A549 (cell line): Measurements from ENCODE around the gene LYPD6B.

Experiments
- FOSL2 ChIP-seq, 2 experiments: fragments of 450-650 bp in 1 of 2; fragments of >200 bp in 1 of 2; sonication (Bioruptor Twin) in 1 of 2; formaldehyde crosslinking; IDR thresholded peaks; 2 replicates each; pipeline versions ENCODE4 v1.5.0 to v1.6.1; 2016 to 2020; ENCODE audit warnings: mild to moderate bottlenecking in 1 of 2, moderate library complexity in 1 of 2
- TF ChIP-seq, protein P1 (sequence below): fragments of >200 bp; sonication (Bioruptor Twin); formaldehyde crosslinking; IDR thresholded peaks from 3 replicates; pipeline ENCODE4 v1.5.1; 2016

DNA sequence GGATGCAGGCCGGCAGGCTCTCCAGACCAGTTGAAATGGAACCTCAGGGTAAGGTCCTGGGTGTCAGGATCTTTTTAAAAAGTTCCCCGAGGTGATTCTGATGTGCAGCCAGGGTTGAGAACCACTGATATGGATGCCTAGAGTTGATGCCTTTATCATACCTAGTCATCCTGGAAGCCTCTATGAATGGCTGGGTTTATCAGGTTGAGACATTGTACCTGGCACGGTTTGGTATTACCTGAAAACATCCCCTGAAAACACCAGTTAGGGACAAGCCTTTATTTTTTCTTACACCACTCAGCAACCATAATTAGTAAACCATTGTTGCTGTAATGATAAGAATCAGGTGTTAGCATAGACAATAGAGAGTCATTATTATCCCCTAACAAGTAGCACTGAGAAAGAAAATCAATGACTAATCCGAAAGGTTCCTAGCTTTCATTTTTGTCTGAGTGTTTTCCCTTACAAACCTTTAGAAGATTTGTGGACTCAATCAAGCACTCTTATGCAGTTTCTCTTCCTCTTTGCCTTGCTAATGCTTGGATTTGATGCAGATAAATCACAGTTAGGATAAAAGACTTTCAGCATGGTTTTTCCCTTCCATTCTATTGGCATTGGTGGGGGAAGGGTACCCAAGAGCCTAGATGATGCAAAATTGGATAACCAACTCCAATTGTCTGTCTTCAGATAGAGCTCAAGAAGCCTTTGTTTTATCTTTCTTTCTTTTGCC lies 175.4 kb downstream of the LYPD6B start:
- TF ChIP-seq FOSL2 (IDR thresholded peaks at IDR 0.05) (no peak), FOSL2 (CRISPR knock-in tag; IDR thresholded peaks at IDR 0.05) (no peak)
- TF ChIP-seq, protein P1, sequence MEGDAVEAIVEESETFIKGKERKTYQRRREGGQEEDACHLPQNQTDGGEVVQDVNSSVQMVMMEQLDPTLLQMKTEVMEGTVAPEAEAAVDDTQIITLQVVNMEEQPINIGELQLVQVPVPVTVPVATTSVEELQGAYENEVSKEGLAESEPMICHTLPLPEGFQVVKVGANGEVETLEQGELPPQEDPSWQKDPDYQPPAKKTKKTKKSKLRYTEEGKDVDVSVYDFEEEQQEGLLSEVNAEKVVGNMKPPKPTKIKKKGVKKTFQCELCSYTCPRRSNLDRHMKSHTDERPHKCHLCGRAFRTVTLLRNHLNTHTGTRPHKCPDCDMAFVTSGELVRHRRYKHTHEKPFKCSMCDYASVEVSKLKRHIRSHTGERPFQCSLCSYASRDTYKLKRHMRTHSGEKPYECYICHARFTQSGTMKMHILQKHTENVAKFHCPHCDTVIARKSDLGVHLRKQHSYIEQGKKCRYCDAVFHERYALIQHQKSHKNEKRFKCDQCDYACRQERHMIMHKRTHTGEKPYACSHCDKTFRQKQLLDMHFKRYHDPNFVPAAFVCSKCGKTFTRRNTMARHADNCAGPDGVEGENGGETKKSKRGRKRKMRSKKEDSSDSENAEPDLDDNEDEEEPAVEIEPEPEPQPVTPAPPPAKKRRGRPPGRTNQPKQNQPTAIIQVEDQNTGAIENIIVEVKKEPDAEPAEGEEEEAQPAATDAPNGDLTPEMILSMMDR = no peak
